Parathyroid adenoma (tissue), 2 donors: ENCODE data around the gene ZDHHC4.
"Not testable (repeated sequence)": the region's sequence is repeated elsewhere in the genome, so short reads cannot be mapped to it uniquely, and the experiment has no call there.

Source experiments
- H2AFZ ChIP-seq: fragments of 300-600 bp; sonication (generic); one replicate; pipeline ENCODE4 v1.7.0; 2017; ENCODE audit warnings: antibody characterized with exemption, mild to moderate bottlenecking
- H3K27ac ChIP-seq: fragments of 300-600 bp; sonication (generic); one replicate; pipeline ENCODE4 v1.7.0; 2017
- H3K27me3 ChIP-seq: fragments of 300-600 bp; sonication (generic); one replicate; pipeline ENCODE4 v1.7.0; 2017; ENCODE audit warnings: low read length; ENCODE audit not compliant: control insufficient read depth, insufficient read depth
- H3K36me3 ChIP-seq: fragments of 300-600 bp; sonication (generic); one replicate; pipeline ENCODE4 v1.7.0; 2017; ENCODE audit warnings: low read length; ENCODE audit not compliant: control insufficient read depth, insufficient read depth
- H3K4me1 ChIP-seq: fragments of 300-600 bp; sonication (generic); one replicate; pipeline ENCODE4 v1.7.0; 2017; ENCODE audit warnings: control low read depth
- H3K4me2 ChIP-seq: fragments of 300-600 bp; sonication (generic); one replicate; pipeline ENCODE4 v1.7.0; 2017; ENCODE audit warnings: low read length
- H3K4me3 ChIP-seq: fragments of 300-600 bp; sonication (generic); one replicate; pipeline ENCODE4 v1.7.0; 2017; ENCODE audit warnings: low read depth, low read length
- H3K79me2 ChIP-seq: fragments of 300-600 bp; sonication (generic); one replicate; pipeline ENCODE4 v1.7.0; 2017; ENCODE audit warnings: control low read depth
- H3K9ac ChIP-seq: fragments of 300-600 bp; sonication (generic); one replicate; pipeline ENCODE4 v1.7.0; 2017; ENCODE audit warnings: mild to moderate bottlenecking
- H3K9me3 ChIP-seq: fragments of 300-600 bp; sonication (generic); one replicate; pipeline ENCODE4 v1.7.0; 2017; ENCODE audit warnings: low read length; ENCODE audit not compliant: control insufficient read depth
- TF ChIP-seq, protein P1 (sequence below): fragments of 300-600 bp; sonication (generic); IDR thresholded peaks from one replicate; pipeline ENCODE4 v1.7.0; 2017; ENCODE audit warnings: antibody characterized with exemption, mild to moderate bottlenecking
- donor health status: primary hyperparathyroidism.

ZDHHC4 gene

DNA sequence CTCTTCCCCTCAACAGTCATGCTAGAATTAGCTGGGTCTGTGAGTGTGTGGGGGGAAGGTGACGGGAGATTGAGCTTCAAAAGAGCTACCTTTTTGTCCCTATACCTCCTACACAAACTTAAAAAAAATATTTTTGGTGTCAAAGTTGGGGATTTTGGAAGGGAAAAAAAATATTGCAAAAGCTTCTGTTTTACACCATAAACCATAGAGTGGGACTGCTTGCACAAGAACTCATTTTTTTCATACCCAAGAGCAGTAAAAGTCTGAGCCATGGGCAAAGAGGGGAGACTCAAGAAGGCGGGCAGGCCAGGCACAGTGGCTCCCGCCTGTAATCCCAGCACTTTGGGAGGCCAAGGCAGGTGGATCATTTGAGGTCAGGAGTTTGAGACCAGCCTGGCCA lies 9.4 kb upstream of the ZDHHC4 start:
- H3K36me3 ChIP-seq: no peaks in the 10 kb centered on the region
- H3K4me2 ChIP-seq: no peak overlapping the region
- no peaks in the 10 kb centered on the region for H3K79me2 ChIP-seq
- H3K4me1 ChIP-seq: no peaks in the 10 kb centered on the region
- H3K27ac ChIP-seq: no peak overlapping the region
- no peaks in the 10 kb centered on the region for H3K27me3 ChIP-seq
- no peak overlapping the region for H3K4me3 ChIP-seq
- no peak overlapping the region for H3K9ac ChIP-seq
- H3K9me3 ChIP-seq: no peaks in the 10 kb centered on the region
- H2AFZ ChIP-seq: no peak overlapping the region
- TF ChIP-seq, protein P1, sequence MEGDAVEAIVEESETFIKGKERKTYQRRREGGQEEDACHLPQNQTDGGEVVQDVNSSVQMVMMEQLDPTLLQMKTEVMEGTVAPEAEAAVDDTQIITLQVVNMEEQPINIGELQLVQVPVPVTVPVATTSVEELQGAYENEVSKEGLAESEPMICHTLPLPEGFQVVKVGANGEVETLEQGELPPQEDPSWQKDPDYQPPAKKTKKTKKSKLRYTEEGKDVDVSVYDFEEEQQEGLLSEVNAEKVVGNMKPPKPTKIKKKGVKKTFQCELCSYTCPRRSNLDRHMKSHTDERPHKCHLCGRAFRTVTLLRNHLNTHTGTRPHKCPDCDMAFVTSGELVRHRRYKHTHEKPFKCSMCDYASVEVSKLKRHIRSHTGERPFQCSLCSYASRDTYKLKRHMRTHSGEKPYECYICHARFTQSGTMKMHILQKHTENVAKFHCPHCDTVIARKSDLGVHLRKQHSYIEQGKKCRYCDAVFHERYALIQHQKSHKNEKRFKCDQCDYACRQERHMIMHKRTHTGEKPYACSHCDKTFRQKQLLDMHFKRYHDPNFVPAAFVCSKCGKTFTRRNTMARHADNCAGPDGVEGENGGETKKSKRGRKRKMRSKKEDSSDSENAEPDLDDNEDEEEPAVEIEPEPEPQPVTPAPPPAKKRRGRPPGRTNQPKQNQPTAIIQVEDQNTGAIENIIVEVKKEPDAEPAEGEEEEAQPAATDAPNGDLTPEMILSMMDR: no peak

DNA sequence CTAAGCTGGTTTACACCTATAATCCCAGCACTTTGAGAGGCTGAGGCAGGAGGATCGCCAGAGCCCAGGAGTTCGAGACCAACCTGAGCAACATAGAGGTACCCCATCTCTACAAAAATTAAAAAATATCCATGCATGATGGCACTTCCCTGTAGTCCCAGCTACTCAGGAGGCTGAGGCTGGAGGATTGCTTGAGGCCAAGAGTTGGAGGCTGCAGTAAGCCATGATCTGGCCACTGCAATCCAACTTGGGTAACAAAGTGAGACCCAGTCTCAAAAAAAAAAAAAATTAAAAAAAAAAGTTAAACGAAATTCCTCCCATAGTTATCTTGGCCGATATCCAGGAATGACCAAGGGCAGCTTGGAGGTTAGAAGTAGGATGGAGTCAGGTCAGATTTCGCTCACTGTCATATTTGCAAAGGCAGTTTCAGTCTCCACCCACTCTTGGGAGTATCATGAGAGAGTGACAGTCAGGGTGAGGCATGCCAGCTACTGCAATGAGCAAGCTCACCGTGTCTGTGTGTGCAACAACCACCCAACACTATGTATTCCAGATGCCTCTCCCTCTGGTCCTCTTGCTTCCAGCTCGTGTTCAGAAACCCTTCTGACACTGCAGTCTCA lies 6.0 kb upstream of the ZDHHC4 start:
- H3K36me3 ChIP-seq: no peaks in the 10 kb centered on the region
- no peak overlapping the region for H3K27ac ChIP-seq
- no peaks in the 10 kb centered on the region for H3K79me2 ChIP-seq
- H3K9me3 ChIP-seq: no peaks in the 10 kb centered on the region
- H2AFZ ChIP-seq: peak overlapping the region; percentile 2
- no peaks in the 10 kb centered on the region for H3K4me1 ChIP-seq
- H3K4me3 ChIP-seq: no peak overlapping the region
- no peak overlapping the region for H3K9ac ChIP-seq
- TF ChIP-seq, protein P1: no peak
- no peak overlapping the region for H3K4me2 ChIP-seq
- no peaks in the 10 kb centered on the region for H3K27me3 ChIP-seq

DNA sequence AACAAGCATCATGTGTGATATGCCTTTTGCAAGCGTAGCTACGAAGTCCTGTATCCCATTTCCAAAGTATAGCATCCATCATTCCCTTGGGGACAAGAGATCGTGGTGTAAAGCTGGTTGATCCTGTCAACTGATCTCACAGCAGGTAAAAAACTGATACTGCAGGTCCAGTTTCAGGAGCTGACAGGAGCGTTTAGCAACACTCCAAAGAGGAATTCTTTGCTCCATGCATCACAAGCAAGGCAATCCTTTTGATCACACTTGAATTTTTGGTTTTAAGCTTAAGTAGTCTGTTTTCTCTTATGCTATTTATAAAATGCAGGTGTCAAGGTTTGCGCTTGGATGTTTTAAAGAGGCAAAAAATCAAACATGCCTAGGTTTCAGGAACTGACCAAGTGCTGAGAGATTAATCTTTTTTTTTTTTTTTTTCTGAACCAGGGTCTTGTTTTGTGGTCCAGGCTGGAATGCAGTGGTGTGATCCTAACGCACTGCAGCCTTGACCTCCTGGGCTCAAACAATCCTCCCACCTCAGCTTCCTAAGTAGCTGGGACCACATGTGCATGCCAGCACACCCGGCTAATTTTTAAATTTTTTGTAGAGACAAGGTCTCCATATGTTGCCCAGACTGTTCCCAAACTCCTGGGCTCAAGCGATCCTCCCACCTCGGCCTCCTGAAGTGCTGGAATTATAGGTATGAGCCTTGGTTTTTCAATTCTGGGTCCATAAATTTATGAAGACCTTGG lies 1.8 kb upstream of the ZDHHC4 start:
- Histone ChIP-seq H3K9ac (no peak overlapping the region), H3K36me3 (no peaks in the 10 kb centered on the region), H3K4me1 (no peaks in the 10 kb centered on the region), H3K79me2 (no peaks in the 10 kb centered on the region), H3K27me3 (no peaks in the 10 kb centered on the region), H3K4me2 (no peak overlapping the region), H3K27ac (no peak overlapping the region), H3K4me3 (no peak overlapping the region), H2AFZ (no peak overlapping the region), H3K9me3 (no peaks in the 10 kb centered on the region)
- TF ChIP-seq, protein P1: no peak

DNA sequence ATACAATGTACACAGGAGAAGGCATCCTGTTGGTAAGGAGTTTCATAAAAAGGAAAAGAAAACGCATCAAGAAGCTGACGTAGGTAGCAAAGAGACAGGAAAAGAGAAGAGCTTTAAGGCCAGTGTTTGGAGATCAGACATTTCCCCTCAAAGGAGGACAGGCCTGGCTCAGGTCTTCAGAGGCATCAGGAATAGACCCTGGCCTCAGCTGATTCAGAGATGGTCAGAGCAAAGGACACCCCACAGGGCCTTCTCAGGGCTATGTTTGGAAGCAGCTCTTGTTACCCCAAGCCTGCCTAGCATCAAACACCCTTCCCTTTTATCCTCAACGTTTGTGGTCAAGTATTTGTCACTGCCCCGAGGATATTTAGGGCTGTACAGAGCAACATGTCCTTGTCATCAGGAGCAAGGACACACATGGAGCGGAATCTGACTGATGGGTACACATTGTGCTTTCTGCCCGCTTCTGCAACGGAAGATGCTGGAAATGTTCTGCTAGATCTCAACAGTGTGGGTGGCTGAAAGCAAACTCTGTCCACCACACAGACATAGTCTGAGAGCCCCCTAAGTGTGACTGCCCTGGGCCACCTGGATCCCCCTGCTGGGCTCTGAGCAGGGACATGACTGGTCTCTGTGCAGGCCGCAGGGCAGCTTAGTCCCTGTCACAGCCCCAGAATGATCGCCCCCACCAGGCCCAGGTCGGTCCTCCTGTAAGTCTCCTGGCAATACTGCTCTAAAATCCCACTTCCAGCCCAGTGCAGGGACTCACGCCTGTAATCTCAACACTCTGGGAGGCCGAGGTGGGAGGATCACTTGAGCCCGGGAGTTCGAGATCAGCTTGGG lies 1.0 kb upstream of the ZDHHC4 start:
- H3K27ac ChIP-seq: no peak overlapping the region
- H3K36me3 ChIP-seq: no peaks in the 10 kb centered on the region
- no peaks in the 10 kb centered on the region for H3K9me3 ChIP-seq
- H3K4me3 ChIP-seq: no peak overlapping the region
- no peak overlapping the region for H3K9ac ChIP-seq
- no peaks in the 10 kb centered on the region for H3K79me2 ChIP-seq
- H3K4me2 ChIP-seq: no peak overlapping the region
- peak overlapping the region; percentile 54 for H2AFZ ChIP-seq
- no peaks in the 10 kb centered on the region for H3K4me1 ChIP-seq
- TF ChIP-seq, protein P1: no peak
- no peaks in the 10 kb centered on the region for H3K27me3 ChIP-seq

DNA sequence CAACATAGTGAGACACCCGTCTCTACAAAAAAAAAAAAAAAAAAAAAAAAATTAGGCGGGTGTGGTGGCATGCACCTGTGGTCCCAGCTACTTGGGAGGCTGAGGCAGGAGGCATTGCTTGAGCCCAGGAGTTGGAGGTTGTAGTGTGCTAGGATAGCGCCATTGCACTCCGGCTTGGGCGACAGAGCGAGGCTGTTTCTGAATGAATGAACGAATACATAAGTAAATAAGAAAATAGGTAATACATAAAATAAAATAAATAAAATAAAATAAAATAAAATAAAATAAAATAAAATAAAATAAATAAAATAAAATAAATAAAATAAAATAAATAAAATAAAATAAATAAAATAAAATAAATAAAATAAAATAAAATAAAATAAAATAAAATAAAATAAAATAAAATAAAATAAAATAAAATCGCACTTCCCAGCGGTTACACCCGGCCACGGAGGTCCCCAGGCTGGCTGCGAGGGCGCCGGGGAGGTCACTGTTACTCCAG lies 336 bp upstream of the ZDHHC4 start:
- Histone ChIP-seq H3K27ac (peak overlapping the region; percentile 96), H3K9ac (peak overlapping the region; percentile 87)
- H3K79me2 ChIP-seq: not testable (repeated sequence)

More for the DNA sequence above, 336 bp upstream of the ZDHHC4 start:
- not testable (repeated sequence) for H3K36me3 ChIP-seq, H3K9me3 ChIP-seq, H3K27me3 ChIP-seq, H3K4me1 ChIP-seq
- H2AFZ ChIP-seq: peak overlapping the region; percentile 100
- H3K4me3 ChIP-seq: peak overlapping the region; percentile 70
- peak overlapping the region; percentile 76 for H3K4me2 ChIP-seq
